H9 (cell line): Measurements from ENCODE around the gene SPARCL1. TPM values are rescaled to one million over a fixed set of nuclear protein-coding genes. Genes with fewer than 3 reads are reported as not detected.

Experiments used
- DNase-seq: peaks from one replicate; pipeline ENCODE4 v3.0.0-alpha.2; 2017
- H2AFZ ChIP-seq: one replicate; pipeline ENCODE4 v1.6.1; 2013; ENCODE audit warnings: mild to moderate bottlenecking, low read length, control low read depth, moderate library complexity
- H2AK5ac ChIP-seq: 2 replicates; pipeline ENCODE4 v1.6.1; 2013; ENCODE audit warnings: low read length, control low read depth, mixed read lengths; ENCODE audit not compliant: insufficient read length
- H2BK120ac ChIP-seq: one replicate; pipeline ENCODE4 v1.6.1; 2013; ENCODE audit warnings: low read depth, mild to moderate bottlenecking, low read length, control low read depth, inconsistent platforms; ENCODE audit not compliant: poor library complexity, severe bottlenecking
- H2BK12ac ChIP-seq: 2 replicates; pipeline ENCODE4 v1.6.1; 2013; ENCODE audit warnings: low read length, control low read depth, mixed read lengths, low read depth; ENCODE audit not compliant: insufficient read length
- H2BK15ac ChIP-seq: 2 replicates; pipeline ENCODE4 v1.6.1; 2013; ENCODE audit warnings: low read depth, low read length, control low read depth
- H2BK20ac ChIP-seq: one replicate; pipeline ENCODE4 v1.6.1; 2013; ENCODE audit warnings: low read depth, mild to moderate bottlenecking, low read length, control low read depth, inconsistent platforms; ENCODE audit not compliant: poor library complexity, severe bottlenecking
- H2BK5ac ChIP-seq: 2 replicates; pipeline ENCODE4 v1.6.1; 2013; ENCODE audit warnings: low read length, control low read depth, mixed read lengths; ENCODE audit not compliant: insufficient read length
- H3K14ac ChIP-seq: 2 replicates; pipeline ENCODE4 v1.6.1; 2013; ENCODE audit warnings: low read length, control low read depth; ENCODE audit not compliant: insufficient read depth
- H3K18ac ChIP-seq: 2 replicates; pipeline ENCODE4 v1.6.1; 2013; ENCODE audit warnings: low read depth, mild to moderate bottlenecking, mixed read lengths, low read length, control low read depth; ENCODE audit not compliant: insufficient read length
- H3K23ac ChIP-seq: 2 replicates; pipeline ENCODE4 v1.6.1; 2013; ENCODE audit warnings: low read length, control low read depth, mixed read lengths, low read depth; ENCODE audit not compliant: insufficient read length
- H3K23me2 ChIP-seq: 2 replicates; pipeline ENCODE4 v1.6.1; 2013; ENCODE audit warnings: low read depth, mild to moderate bottlenecking, mixed read lengths, low read length, control low read depth; ENCODE audit not compliant: insufficient read length, poor library complexity, severe bottlenecking
- H3K27ac ChIP-seq: 2 replicates; pipeline ENCODE4 v1.5.1; 2013; ENCODE audit warnings: low read length, control low read depth, mixed read lengths, low read depth; ENCODE audit not compliant: insufficient read length
- H3K27me3 ChIP-seq: 2 replicates; pipeline ENCODE4 v1.6.1; 2013; ENCODE audit warnings: low read length, control low read depth, inconsistent platforms; ENCODE audit not compliant: insufficient read depth
- H3K4ac ChIP-seq: 2 replicates; pipeline ENCODE4 v1.6.1; 2013; ENCODE audit warnings: low read depth, mild to moderate bottlenecking, control low read depth, inconsistent platforms, low read length, moderate library complexity
- H3K4me1 ChIP-seq: 2 replicates; pipeline ENCODE4 v1.6.1; 2013; ENCODE audit warnings: low read length, control low read depth, inconsistent platforms; ENCODE audit not compliant: insufficient read depth
- H3K4me2 ChIP-seq: 2 replicates; pipeline ENCODE4 v1.6.1; 2013; ENCODE audit warnings: low read length, control low read depth, mixed read lengths; ENCODE audit not compliant: insufficient read length, insufficient read depth
- H3K56ac ChIP-seq: 2 replicates; pipeline ENCODE4 v1.6.1; 2013; ENCODE audit warnings: low read depth, mild to moderate bottlenecking, mixed read lengths, low read length, control low read depth; ENCODE audit not compliant: insufficient read length
- H3K79me1 ChIP-seq: 2 replicates; pipeline ENCODE4 v1.6.1; 2013; ENCODE audit warnings: low read depth, mild to moderate bottlenecking, moderate library complexity, low read length, control low read depth, inconsistent platforms; ENCODE audit not compliant: insufficient read depth, poor library complexity, severe bottlenecking
- H3K79me2 ChIP-seq: 2 replicates; pipeline ENCODE4 v1.6.1; 2013; ENCODE audit warnings: low read length, control low read depth, inconsistent platforms; ENCODE audit not compliant: insufficient read depth
- H3K9ac ChIP-seq: 2 replicates; pipeline ENCODE4 v1.6.1; 2013; ENCODE audit warnings: low read length, control low read depth, mixed read lengths; ENCODE audit not compliant: insufficient read length; ENCODE audit errors: extremely low read depth
- H3K9me3 ChIP-seq: one replicate; pipeline ENCODE4 v1.6.1; 2013; ENCODE audit warnings: low read depth, low read length, inconsistent platforms; ENCODE audit not compliant: control insufficient read depth
- H3T11ph ChIP-seq: one replicate; pipeline ENCODE4 v1.6.1; 2013; ENCODE audit warnings: mild to moderate bottlenecking, low read length, control low read depth, inconsistent platforms
- H4K20me1 ChIP-seq: one replicate; pipeline ENCODE4 v1.6.1; 2013; ENCODE audit not compliant: control insufficient read depth, insufficient read length, insufficient read depth
- H4K5ac ChIP-seq: 2 replicates; pipeline ENCODE4 v1.6.1; 2013; ENCODE audit warnings: low read depth, mild to moderate bottlenecking, mixed read lengths, low read length, control low read depth; ENCODE audit not compliant: insufficient read length
- H4K8ac ChIP-seq: replicated peaks from 2 replicates; pipeline ENCODE4 v1.6.1; 2013; ENCODE audit warnings: low read length, control low read depth, mixed read lengths, low read depth; ENCODE audit not compliant: insufficient read length
- H4K91ac ChIP-seq: 2 replicates; pipeline ENCODE4 v1.6.1; 2013; ENCODE audit warnings: low read depth, mild to moderate bottlenecking, moderate library complexity, mixed read lengths, low read length, control low read depth; ENCODE audit not compliant: insufficient read length
- H3K27ac Mint-ChIP-seq, 3 experiments: 2 replicates in 2 of 3; 3 replicates in 1 of 3; pipeline ENCODE4 v1.8.0; 2020 to 2021; ENCODE audit warnings: mixed read lengths in 3 of 3, mild to moderate bottlenecking in 1 of 3, moderate library complexity in 1 of 3
- H3K27me3 Mint-ChIP-seq: 2 replicates; pipeline ENCODE4 v1.8.0; 2021; ENCODE audit warnings: low read depth, mild to moderate bottlenecking, moderate library complexity, mixed read lengths
- H3K36me3 Mint-ChIP-seq, 3 experiments: 2 replicates in 2 of 3; 3 replicates in 1 of 3; pipeline ENCODE4 v1.8.0; 2020 to 2021; ENCODE audit warnings: low read depth in 3 of 3, mixed read lengths in 3 of 3; ENCODE audit not compliant: insufficient read depth in 1 of 3
- H3K4me1 Mint-ChIP-seq, 2 experiments: 2 replicates each; pipeline ENCODE4 v1.8.0; 2020; ENCODE audit warnings: mixed read lengths in 2 of 2
- H3K4me3 Mint-ChIP-seq, 2 experiments: 2 replicates in 1 of 2; 3 replicates in 1 of 2; pipeline ENCODE4 v1.8.0; 2020 to 2021; ENCODE audit warnings: mild to moderate bottlenecking in 2 of 2, mixed read lengths in 2 of 2, moderate library complexity in 1 of 2
- H3K9me3 Mint-ChIP-seq, 2 experiments: 2 replicates in 1 of 2; 3 replicates in 1 of 2; pipeline ENCODE4 v1.8.0; 2020; ENCODE audit warnings: mild to moderate bottlenecking in 2 of 2, mixed read lengths in 2 of 2, moderate library complexity in 1 of 2
- WGBS: extraction: QIAGEN DNeasy Blood & Tissue Kit; methylation state at CpG from one replicate; pipeline ENCODE4 v1.1.7; 2013; ENCODE audit warnings: missing lambda C conversion rate, low lambda C conversion rate, mixed read lengths; ENCODE audit not compliant: insufficient read length; ENCODE audit errors: extremely low coverage; 5-methylcytosine and 5-hydroxymethylcytosine counted together
- total RNA-seq: library from RNA; stranded (reverse); gene quantifications from 2 replicates; pipeline ENCODE4 v1.2.1, GENCODE V29; 2021
- TF ChIP-seq, protein P1 (sequence below): fragments of 200-600 bp; sonication (generic); conservative IDR thresholded peaks from 3 replicates; pipeline ENCODE4 v1.8.0; 2021; ENCODE audit warnings: antibody characterized with exemption, mild to moderate bottlenecking

SPARCL1 gene
- total RNA-seq, 1 experiment from 2014 or later = 0.17 TPM

DNA sequence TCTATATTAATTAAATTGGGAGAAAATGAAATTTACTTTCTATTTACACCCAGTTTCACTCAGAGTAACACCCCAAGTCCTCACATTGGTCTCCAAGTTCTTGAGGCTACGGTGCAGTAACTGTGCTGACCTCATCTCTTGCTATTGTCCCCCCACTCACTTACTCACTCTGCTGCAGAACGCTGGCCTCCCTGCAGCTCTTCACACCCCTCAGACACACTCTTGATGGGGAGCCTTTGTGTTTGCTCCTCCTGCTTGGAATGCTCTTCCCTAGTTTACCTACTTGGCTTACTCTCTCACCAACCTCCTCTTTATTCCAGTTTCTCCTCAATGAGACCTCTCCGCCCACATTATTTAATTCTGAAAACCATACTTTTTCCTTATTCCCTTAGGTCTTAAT, 22.2 kb upstream of the SPARCL1 start:
- no peaks in the 10 kb centered on the region; the same call in 1 of the 2 replicates for H3K27me3 ChIP-seq
- H3K9me3 Mint-ChIP-seq = no peaks in the 10 kb centered on the region; a peak in 1 of 5 replicates
- no peaks in the 10 kb centered on the region for H4K20me1 ChIP-seq
- no CpG with 5 or more reads among the region's 3 CpGs for WGBS
- no peak overlapping the region for H4K5ac ChIP-seq
- no peaks in the 10 kb centered on the region for H3K23me2 ChIP-seq
- H2BK120ac ChIP-seq = no peak overlapping the region
- no peak overlapping the region for H3K4me2 ChIP-seq
- H3K9me3 ChIP-seq = no peaks in the 10 kb centered on the region
- DNase-seq = no peak
- no peak overlapping the region for H3K23ac ChIP-seq
- H3K27ac ChIP-seq = no peak overlapping the region
- TF ChIP-seq, protein P1, sequence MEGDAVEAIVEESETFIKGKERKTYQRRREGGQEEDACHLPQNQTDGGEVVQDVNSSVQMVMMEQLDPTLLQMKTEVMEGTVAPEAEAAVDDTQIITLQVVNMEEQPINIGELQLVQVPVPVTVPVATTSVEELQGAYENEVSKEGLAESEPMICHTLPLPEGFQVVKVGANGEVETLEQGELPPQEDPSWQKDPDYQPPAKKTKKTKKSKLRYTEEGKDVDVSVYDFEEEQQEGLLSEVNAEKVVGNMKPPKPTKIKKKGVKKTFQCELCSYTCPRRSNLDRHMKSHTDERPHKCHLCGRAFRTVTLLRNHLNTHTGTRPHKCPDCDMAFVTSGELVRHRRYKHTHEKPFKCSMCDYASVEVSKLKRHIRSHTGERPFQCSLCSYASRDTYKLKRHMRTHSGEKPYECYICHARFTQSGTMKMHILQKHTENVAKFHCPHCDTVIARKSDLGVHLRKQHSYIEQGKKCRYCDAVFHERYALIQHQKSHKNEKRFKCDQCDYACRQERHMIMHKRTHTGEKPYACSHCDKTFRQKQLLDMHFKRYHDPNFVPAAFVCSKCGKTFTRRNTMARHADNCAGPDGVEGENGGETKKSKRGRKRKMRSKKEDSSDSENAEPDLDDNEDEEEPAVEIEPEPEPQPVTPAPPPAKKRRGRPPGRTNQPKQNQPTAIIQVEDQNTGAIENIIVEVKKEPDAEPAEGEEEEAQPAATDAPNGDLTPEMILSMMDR = no peak
- H2AK5ac ChIP-seq = no peak overlapping the region
- H2BK12ac ChIP-seq = no peak overlapping the region
- H2BK5ac ChIP-seq = no peak overlapping the region
- H3T11ph ChIP-seq = no peak overlapping the region
- H3K9ac ChIP-seq = no peak overlapping the region
- no peaks in the 10 kb centered on the region for H3K79me1 ChIP-seq
- H3K56ac ChIP-seq = no peak overlapping the region
- no peaks in the 10 kb centered on the region for H3K4me1 ChIP-seq
- no peak overlapping the region for H2BK15ac ChIP-seq
- H2AFZ ChIP-seq = no peak overlapping the region
- no peak overlapping the region for H3K4ac ChIP-seq
- H3K79me2 ChIP-seq = no peaks in the 10 kb centered on the region
- H3K4me1 Mint-ChIP-seq = peaks cover 5 to 15% of the 10 kb centered on the region in 2 experiments
- H2BK20ac ChIP-seq = no peak overlapping the region
- no peak overlapping the region for H3K14ac ChIP-seq
- H3K27ac Mint-ChIP-seq = peak overlapping the region in 2 of 3 experiments; percentile 0 to 59; a peak in 1 of 7 replicates
- H3K36me3 Mint-ChIP-seq = no peaks in the 10 kb centered on the region
- H3K27me3 Mint-ChIP-seq = no peaks in the 10 kb centered on the region
- H3K4me3 Mint-ChIP-seq = no peak overlapping the region; a peak in 1 of 5 replicates
- no peak overlapping the region for H4K8ac ChIP-seq
- no peak overlapping the region for H3K18ac ChIP-seq
- no peak overlapping the region for H4K91ac ChIP-seq
